ENCODE data around the gene FYB1.
"Not testable (repeated sequence)": the region's sequence is repeated elsewhere in the genome, so short reads cannot be mapped to it uniquely, and the experiment has no call there.

Gene FYB1

GRCh38 chr5:39228596-39228995, 9.2 kb upstream of the FYB1 start:
- no peak for DNase-seq (ENCODE audit: low read depth)

GRCh38 chr5:39226558-39226957, 7.2 kb upstream of the FYB1 start:
- DNase-seq (ENCODE audit: low read depth), result no peak

- DNase-seq (ENCODE audit: low read depth), result no peak
Observed at GRCh38 chr5:39226100-39226451, 6.7 kb upstream of the FYB1 start.

- no peak for DNase-seq (ENCODE audit: low read depth)
Observed at GRCh38 chr5:39225405-39226099, 6.2 kb upstream of the FYB1 start.

GRCh38 chr5:39224196-39224761, 4.9 kb upstream of the FYB1 start:
- no peak for DNase-seq (ENCODE audit: low read depth)

GRCh38 chr5:39223565-39224156, 4.3 kb upstream of the FYB1 start:
- no peak for DNase-seq (ENCODE audit: low read depth)

- DNase-seq (ENCODE audit: low read depth), result not testable (repeated sequence)
Observed at GRCh38 chr5:39221671-39222070, 2.3 kb upstream of the FYB1 start.

- DNase-seq (ENCODE audit: low read depth), result no peak
Observed at GRCh38 chr5:39220280-39221030, 1.1 kb upstream of the FYB1 start.

GRCh38 chr5:39218482-39219402, 621 bp downstream of the FYB1 start:
- DNase-seq (ENCODE audit: low read depth), result peak; percentile 30

- DNase-seq (ENCODE audit: low read depth), result peak; percentile 58
Observed at GRCh38 chr5:39217365-39218281, 1.7 kb downstream of the FYB1 start.

GRCh38 chr5:39216631-39217030, 2.7 kb downstream of the FYB1 start:
- DNase-seq (ENCODE audit: low read depth), result no peak

- DNase-seq (ENCODE audit: low read depth), result no peak
Observed at GRCh38 chr5:39215857-39216256, 3.5 kb downstream of the FYB1 start.

- no peak for DNase-seq (ENCODE audit: low read depth)
Observed at GRCh38 chr5:39214912-39215709, 4.3 kb downstream of the FYB1 start.

GRCh38 chr5:39213447-39214207, 5.7 kb downstream of the FYB1 start:
- no peak for DNase-seq (ENCODE audit: low read depth)

GRCh38 chr5:39211773-39212172, 7.6 kb downstream of the FYB1 start:
- no peak for DNase-seq (ENCODE audit: low read depth)

GRCh38 chr5:39209924-39210323, 9.4 kb downstream of the FYB1 start:
- DNase-seq (ENCODE audit: low read depth), result no peak

GRCh38 chr5:39208471-39208870, 10.9 kb downstream of the FYB1 start:
- DNase-seq (ENCODE audit: low read depth), result no peak

- DNase-seq (ENCODE audit: low read depth), result no peak
Observed at GRCh38 chr5:39207345-39208045, 11.9 kb downstream of the FYB1 start.
